GM13977 (cell line): ENCODE measurements around the gene ABCC10.
A peak's percentile ranks its signal among the peaks of the same experiment; 100 is the strongest.

ENCODE experiments used
- DNase-seq: peaks from one replicate; pipeline ENCODE4 v3.0.0; 2012; ENCODE audit warnings: low spot score
- CTCF ChIP-seq: IDR thresholded peaks from 2 replicates; pipeline ENCODE4 v1.5.1; 2012; ENCODE audit warnings: mild to moderate bottlenecking, control low read depth; ENCODE audit not compliant: insufficient read depth; ENCODE audit errors: extremely low read depth, missing control alignments
- in situ Hi-C: fragments of 300-500 bp; cut with MboI; formaldehyde crosslinking; loops from one replicate; pipeline ENCODE4 v1.12.0; 2022; ENCODE audit warnings: low sequenced_read_pairs, low pct_unique_long_range_greater_than_20kb, mixed read lengths, inconsistent platforms; ENCODE audit not compliant: unreplicated experiment

Gene ABCC10

DNA sequence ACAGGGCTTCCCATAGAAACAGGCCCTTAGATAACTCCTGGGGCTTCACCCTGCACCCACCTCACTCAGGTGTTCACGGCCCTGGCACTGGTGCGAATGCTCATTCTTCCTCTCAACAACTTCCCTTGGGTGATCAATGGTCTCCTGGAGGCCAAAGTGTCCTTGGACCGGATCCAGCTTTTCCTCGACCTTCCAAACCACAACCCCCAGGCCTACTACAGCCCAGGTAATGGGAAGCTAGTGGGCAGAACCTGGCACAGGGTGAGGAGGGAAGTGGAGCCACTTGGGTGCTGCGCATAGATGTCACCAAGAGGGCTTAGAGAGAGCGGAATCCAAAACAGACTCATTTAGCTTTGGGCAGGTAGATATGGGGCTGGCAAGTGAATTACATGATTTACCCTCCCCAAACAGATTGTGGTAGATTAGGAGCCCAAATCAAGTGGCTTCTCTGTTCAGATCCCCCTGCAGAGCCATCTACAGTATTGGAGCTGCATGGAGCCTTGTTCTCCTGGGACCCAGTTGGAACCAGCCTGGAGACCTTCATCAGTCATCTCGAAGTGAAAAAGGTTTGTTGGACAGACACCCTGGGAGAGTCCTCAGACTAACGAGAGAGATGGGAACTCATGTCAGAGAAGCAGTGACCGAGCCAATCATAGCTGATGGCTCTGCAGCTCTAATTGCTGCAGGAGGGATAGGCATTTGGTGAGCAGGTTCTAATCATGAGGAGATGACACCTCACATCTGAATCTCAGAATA lies 8.5 kb downstream of the ABCC10 start:
- no peak for DNase-seq
- in situ Hi-C loops = no loop called here

DNA sequence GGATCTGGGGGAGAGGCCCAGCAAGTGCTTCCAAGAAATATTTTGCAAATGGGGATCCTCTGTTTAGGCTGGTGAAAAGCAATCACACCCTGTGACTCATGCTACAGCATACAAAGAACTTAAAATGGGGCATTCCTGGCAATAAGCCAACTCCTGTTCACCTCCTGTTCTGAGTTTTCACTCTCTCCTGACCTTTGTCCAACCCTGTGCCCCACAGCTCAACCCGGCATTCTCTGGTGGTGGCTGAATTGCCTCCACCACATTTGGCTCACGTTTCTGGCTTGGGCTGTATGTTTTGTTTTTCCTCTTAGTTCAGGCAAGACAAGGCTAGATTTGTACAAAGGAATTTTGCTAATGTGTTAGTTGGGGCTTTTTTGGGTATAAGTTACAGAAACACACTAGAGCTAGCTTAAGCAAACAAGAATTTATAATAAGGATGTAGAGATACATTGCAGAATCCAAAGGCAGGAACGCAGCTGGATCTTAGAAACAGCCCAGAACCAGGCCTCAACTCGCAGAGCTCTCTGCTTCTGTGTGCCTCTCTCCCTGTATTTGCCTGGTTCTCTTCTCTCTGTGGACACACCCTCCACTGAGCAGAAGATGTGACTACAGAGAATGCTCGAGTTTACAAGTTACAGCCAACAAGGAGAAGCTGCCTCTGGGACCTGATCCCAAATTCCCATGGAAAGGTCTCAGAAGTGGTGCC lies 9.4 kb downstream of the ABCC10 start:
- in situ Hi-C loops = no loop called here
- DNase-seq = no peak
- TF ChIP-seq CTCF = no peak

More for the DNA sequence above, 8.5 kb downstream of the ABCC10 start:
- TF ChIP-seq CTCF = no peak

GRCh38 chr6:43437700-43438099 lies 10.4 kb downstream of the ABCC10 start:
- TF ChIP-seq CTCF = no peak
- in situ Hi-C loops = no loop called here

DNA sequence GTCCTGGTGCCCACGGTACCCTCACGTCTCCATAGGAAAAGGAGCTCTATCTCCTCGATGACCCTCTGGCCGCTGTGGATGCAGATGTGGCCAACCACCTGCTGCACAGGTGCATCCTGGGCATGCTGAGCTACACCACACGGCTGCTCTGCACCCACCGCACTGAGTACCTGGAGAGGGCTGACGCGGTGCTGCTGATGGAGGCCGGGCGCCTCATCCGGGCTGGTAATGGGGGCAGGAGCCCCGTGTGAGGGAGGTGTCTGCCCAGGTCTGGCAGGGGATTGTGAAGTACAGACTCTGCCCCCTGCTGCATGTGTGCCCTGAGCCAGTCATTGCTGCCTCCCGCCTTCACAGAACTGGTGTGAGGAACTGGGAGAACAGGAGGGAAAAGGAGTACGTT lies 15.6 kb downstream of the ABCC10 start:
- TF ChIP-seq CTCF = peak; percentile 5
- DNase-seq = no peak
- in situ Hi-C loops = no loop called here

More at GRCh38 chr6:43437700-43438099, 10.4 kb downstream of the ABCC10 start:
- DNase-seq = no peak

DNA sequence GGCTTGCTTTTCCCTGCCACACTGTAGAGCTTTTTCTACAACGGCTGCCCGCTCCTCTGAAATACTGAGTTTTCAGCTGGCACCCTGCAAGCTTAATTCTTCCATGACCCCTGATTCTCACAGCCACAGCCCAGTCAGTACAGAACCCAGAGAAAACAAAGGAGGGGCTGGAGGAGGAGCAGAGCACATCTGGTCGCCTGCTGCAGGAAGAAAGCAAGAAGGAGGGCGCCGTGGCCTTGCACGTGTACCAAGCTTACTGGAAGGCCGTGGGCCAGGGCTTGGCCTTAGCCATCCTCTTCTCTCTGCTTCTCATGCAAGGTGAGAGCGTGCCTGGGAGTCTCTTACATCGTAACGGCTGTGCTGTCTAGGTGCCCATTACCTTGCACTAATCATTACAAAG lies 16.7 kb downstream of the ABCC10 start:
- in situ Hi-C loops = no loop called here
- no peak for TF ChIP-seq CTCF
- DNase-seq = no peak

DNA sequence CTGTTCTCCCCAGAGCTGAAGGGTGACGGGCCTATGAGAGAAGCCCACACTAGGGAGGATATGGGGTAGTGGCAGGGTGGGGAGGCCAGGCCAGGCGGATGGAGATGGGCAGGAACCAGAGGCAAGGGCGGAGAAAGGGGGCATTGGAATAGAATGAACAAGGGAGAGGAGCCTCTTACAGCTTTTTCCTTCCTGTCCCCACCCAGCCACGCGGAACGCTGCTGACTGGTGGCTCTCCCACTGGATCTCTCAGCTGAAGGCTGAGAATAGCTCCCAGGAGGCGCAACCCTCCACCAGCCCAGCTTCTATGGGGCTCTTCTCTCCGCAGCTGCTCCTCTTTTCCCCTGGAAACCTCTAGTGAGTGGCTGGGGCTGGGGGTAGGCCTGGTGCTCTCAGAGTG lies 17.2 kb downstream of the ABCC10 start:
- no peak for DNase-seq
- in situ Hi-C loops = no loop called here
- no peak for TF ChIP-seq CTCF
